Measurements from ENCODE around the gene GRIA3.
"Not testable (repeated sequence)": the region's sequence is repeated elsewhere in the genome, so short reads cannot be mapped to it uniquely, and the experiment has no call there.

GRIA3 gene

GRCh38 chrX:123425471-123425870, 241.4 kb downstream of the GRIA3 start:
- H3K4me3 ChIP-seq (ENCODE audit: low read depth, low read length): no peak overlapping the region
- no peak overlapping the region for H3K27ac ChIP-seq
- no peak for DNase-seq
- TF ChIP-seq CTCF (IDR thresholded peaks at IDR 0.05; ENCODE audit: low read depth, low read length): no peak
- no peaks in the 10 kb centered on the region for H3K9me3 ChIP-seq (ENCODE audit: severe bottlenecking)
- peaks cover 21% of the 10 kb centered on the region for H3K27me3 ChIP-seq (ENCODE audit: insufficient read depth, low read depth, severe bottlenecking)
- H3K36me3 ChIP-seq: no peaks in the 10 kb centered on the region

DNA sequence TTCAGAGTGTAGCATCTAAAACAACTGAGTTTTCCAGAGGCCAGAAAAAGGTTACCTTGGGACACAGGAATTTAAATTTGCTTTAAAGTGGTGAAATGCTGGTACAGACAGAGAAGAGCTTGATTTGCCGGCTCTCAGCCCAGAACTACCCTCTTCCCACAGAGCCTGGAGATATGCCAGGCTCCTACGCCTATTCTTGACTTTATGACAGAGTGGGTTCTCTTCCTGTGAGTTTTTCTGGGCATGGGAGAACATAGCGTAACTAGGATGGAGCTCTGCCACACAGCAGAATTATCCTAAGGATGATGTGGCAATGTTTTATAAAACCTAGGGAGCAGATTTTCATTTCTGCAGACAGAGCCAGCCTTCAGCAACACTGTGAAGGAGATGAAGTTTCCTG, 241.8 kb downstream of the GRIA3 start:
- Histone ChIP-seq H3K27me3 (ENCODE audit: insufficient read depth, low read depth, severe bottlenecking) (peaks cover 25% of the 10 kb centered on the region), H3K27ac (no peak overlapping the region), H3K9me3 (ENCODE audit: severe bottlenecking) (no peaks in the 10 kb centered on the region), H3K4me3 (ENCODE audit: low read depth, low read length) (no peak overlapping the region), H3K36me3 (no peaks in the 10 kb centered on the region)
- no peak for DNase-seq
- TF ChIP-seq CTCF (IDR thresholded peaks at IDR 0.05; ENCODE audit: low read depth, low read length): no peak

DNA sequence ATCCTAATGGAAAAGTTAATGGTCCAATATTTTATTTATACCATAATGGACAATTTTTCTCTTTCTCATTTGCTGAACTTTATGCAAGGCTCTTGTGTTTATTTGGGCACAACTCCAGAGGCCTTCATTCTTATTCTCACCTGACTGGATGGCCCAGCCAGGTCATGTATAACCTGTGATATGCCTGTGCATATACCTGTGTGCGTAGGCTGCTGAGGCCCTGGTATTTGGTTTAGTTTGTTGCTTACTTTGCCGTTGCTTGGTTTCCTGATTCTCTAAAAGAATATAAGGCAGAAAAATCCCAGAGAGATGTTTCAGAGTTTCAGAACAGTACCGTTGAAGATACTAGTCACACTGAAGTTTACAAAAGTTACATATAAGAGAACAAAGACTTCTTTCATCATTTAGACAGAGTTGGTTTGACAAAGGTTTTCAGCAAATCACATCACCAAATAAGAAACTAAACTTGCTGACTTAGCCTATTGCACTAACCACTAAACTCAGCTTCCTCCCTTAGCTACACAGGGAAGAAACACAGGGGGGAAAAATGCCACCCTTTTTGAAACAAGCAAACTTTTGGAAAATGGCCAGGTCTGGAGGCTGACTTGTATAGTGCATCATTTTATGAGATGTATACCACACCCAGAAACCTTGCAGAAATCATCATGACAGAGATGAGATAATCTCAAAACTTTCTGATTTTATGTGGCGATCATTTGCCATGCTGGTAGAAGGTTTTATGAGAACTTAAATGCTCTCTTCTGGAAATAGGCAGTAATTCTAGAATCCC, 248.5 kb downstream of the GRIA3 start:
- no peak overlapping the region for H3K27ac ChIP-seq
- no peak for DNase-seq

DNA sequence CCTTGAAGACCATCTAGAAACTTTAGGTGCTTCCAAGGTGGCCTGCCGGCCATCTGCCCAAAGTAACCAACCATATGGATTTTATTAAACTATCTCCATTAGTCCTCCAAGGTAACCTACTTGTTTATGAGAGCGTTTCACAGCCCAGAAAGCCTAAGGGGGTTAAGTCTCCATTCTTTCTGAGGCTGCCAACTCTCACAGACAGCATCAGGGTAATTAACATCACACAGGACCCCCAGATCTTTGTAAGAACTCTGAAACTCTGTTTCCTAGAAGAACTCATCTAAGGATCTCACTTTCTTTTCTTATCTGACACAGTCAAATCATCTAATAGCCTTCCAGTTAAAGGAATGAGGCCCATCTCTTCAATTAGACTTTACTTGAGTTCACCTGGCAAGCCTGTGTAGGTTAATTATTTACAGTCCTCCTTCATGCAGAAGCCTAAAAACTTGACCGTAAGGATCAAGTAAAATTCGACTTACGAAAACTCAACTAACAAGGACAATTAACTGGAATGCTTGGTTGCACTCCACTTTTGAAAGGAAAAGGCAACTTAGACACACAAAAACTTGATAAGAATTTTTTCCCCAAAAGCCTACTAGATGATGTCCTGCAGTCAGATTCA, 252.5 kb downstream of the GRIA3 start:
- DNase-seq: no peak
- Histone ChIP-seq H3K4me3 (ENCODE audit: low read depth, low read length) (no peak overlapping the region), H3K36me3 (no peaks in the 10 kb centered on the region), H3K9me3 (ENCODE audit: severe bottlenecking) (peaks cover 2% of the 10 kb centered on the region), H3K27me3 (ENCODE audit: insufficient read depth, low read depth, severe bottlenecking) (peaks cover 16% of the 10 kb centered on the region), H3K27ac (no peak overlapping the region)
- TF ChIP-seq CTCF (IDR thresholded peaks at IDR 0.05; ENCODE audit: low read depth, low read length): no peak

More for the DNA sequence above, 248.5 kb downstream of the GRIA3 start:
- no peak for TF ChIP-seq CTCF (IDR thresholded peaks at IDR 0.05; ENCODE audit: low read depth, low read length)
- Histone ChIP-seq H3K27me3 (ENCODE audit: insufficient read depth, low read depth, severe bottlenecking) (peaks cover 28% of the 10 kb centered on the region), H3K4me3 (ENCODE audit: low read depth, low read length) (no peak overlapping the region), H3K9me3 (ENCODE audit: severe bottlenecking) (no peaks in the 10 kb centered on the region), H3K36me3 (no peaks in the 10 kb centered on the region)

GRCh38 chrX:123439926-123440325, 255.8 kb downstream of the GRIA3 start:
- not testable (repeated sequence) for DNase-seq; H3K4me3 ChIP-seq (ENCODE audit: low read depth, low read length); H3K36me3 ChIP-seq; H3K9me3 ChIP-seq (ENCODE audit: severe bottlenecking); H3K27ac ChIP-seq
- peaks cover 22% of the 10 kb centered on the region for H3K27me3 ChIP-seq (ENCODE audit: insufficient read depth, low read depth, severe bottlenecking)

DNA sequence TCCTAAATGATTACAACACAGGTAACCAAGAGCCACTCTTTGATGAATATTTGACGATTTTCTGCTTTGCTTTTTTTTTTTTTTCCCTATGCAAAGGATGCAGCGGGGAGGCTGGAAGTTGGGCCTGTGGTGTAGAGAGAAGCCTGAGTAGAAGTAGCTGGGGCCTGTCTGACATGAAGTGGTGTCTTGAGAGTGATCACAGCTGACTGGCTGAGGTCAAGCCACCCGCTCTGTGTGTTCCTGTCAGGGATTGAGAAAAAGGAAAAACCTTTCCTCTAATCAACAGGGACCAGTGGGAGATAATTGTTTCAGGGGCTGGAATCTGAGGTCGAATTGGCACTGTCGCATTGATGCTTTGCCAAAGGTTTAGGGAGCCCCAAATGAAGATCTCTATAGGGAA, 258.7 kb downstream of the GRIA3 start:
- DNase-seq: no peak
- Histone ChIP-seq H3K36me3 (no peaks in the 10 kb centered on the region), H3K4me3 (ENCODE audit: low read depth, low read length) (no peak overlapping the region), H3K9me3 (ENCODE audit: severe bottlenecking) (peaks cover 2% of the 10 kb centered on the region), H3K27me3 (ENCODE audit: insufficient read depth, low read depth, severe bottlenecking) (peaks cover 29% of the 10 kb centered on the region), H3K27ac (no peak overlapping the region)
- no peak for TF ChIP-seq CTCF (IDR thresholded peaks at IDR 0.05; ENCODE audit: low read depth, low read length)

Data from WERI-Rb-1 (cell line).